Measurements from ENCODE around the gene CRYGS.

Gene CRYGS

DNA sequence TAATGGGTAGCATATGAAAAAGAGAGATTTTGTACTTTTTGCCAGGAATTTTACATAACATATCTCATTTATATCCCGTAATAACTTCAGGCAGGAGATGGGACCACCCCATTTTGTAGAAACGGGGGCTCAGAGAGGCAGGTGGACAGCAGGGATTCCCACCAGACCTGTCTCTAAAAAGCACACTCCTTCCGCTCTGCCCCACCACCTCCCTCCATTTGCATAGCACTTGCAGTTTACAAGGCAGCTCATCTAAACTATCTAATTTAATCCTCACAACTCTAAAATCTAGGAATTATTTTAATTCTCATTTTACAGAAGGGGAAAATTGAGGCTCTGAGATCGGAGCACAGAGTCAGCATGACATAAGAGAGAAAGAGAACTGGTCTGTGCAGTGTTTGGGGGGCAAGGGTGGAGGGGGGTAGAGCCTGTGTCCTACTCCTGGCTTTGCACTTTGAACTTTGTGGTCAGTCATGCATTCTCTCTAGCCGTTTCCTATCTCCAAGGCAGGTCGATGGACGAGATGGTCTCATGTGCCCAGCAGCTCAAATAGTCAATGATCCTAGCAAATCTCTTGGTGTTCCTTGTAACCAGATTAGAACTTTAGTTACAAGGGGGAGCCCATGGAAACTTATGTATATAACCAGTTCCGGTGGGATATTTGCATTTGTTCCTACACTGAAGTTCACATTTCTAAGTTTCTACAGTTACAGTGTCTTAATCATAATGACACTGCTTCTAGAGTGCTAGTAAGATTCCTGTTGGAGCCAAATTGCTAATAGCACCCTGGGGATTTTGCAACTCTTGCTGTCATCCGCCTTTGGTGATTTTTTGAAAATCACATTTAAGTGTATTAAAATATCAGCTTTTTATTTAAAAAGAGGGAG is 18.6 kb downstream of the CRYGS start:
- no peak for FAIRE-seq
- no peak for DNase-seq (ENCODE audit: insufficient read length, low spot score)
- TF ChIP-seq, protein P1, sequence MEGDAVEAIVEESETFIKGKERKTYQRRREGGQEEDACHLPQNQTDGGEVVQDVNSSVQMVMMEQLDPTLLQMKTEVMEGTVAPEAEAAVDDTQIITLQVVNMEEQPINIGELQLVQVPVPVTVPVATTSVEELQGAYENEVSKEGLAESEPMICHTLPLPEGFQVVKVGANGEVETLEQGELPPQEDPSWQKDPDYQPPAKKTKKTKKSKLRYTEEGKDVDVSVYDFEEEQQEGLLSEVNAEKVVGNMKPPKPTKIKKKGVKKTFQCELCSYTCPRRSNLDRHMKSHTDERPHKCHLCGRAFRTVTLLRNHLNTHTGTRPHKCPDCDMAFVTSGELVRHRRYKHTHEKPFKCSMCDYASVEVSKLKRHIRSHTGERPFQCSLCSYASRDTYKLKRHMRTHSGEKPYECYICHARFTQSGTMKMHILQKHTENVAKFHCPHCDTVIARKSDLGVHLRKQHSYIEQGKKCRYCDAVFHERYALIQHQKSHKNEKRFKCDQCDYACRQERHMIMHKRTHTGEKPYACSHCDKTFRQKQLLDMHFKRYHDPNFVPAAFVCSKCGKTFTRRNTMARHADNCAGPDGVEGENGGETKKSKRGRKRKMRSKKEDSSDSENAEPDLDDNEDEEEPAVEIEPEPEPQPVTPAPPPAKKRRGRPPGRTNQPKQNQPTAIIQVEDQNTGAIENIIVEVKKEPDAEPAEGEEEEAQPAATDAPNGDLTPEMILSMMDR (IDR thresholded peaks at IDR 0.05; ENCODE audit: insufficient read depth, missing control alignments) = no peak

DNA sequence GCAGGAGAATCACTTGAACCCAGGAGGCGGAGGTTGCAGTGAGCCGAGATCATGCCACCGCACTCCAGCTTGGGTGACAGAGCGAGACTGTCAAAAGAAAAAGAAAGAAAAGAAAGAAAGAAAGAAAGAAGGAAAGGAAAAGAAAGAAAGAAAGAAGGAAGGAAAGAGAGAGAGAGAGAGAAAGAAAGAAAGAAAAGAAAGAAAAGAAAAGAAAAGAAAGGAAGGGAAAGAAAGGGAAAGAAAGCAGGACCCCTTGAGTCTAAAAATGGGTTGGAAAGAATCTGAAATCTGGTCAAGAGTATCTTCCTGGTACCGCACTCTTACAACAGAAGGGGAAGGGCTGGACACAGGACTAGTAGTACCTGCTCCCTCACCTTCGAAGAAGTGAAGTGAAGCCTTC is 19.6 kb downstream of the CRYGS start:
- no peak for DNase-seq (ENCODE audit: insufficient read length, low spot score)
- no peak for FAIRE-seq

DNA sequence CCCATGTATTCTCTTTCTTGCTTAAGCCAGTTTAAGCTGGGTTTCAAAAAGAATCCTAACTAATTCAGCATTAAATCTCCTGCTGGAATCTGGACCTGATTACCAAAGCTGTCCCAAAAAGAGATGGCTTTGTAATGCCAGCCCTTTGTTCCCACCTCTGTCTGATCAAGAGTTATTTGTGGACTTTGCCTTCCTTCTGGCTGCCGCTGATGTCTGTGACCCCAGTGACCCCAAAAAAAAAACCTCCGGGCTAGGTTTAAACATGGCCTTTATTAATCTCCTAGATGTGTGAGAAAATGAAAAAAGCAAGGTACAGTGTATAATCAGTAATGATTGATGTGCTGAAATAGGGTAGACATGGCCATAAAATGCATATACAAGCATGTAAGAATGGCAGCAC is 20.7 kb downstream of the CRYGS start:
- TF ChIP-seq, protein P1 (IDR thresholded peaks at IDR 0.05; ENCODE audit: insufficient read depth, missing control alignments) = no peak
- FAIRE-seq (no peak), DNase-seq (ENCODE audit: insufficient read length, low spot score) (no peak)

More for the DNA sequence above, 19.6 kb downstream of the CRYGS start:
- TF ChIP-seq, protein P1 (IDR thresholded peaks at IDR 0.05; ENCODE audit: insufficient read depth, missing control alignments) = no peak

DNA sequence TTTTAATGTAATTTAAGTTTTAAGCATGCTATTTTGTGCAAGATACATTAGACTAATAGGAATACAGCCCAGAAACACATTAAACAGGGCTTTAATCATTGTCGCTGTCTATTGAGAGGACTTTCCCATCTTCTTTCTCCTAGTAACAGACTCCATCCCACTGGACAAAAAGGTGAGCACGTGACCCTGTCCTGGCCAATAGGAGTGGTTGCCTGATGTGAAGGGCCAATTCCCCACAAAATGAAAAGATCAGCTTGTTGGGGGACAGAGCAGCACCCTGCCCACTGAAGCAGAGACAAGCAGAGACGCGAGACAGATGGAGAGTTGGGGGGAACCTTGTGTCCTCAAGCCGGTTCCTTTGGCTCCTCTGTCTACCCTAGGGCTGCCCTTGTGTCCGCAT is 21.2 kb downstream of the CRYGS start:
- DNase-seq (ENCODE audit: insufficient read length, low spot score) = no peak
- FAIRE-seq = no peak
- TF ChIP-seq, protein P1 (IDR thresholded peaks at IDR 0.05; ENCODE audit: insufficient read depth, missing control alignments) = no peak

DNA sequence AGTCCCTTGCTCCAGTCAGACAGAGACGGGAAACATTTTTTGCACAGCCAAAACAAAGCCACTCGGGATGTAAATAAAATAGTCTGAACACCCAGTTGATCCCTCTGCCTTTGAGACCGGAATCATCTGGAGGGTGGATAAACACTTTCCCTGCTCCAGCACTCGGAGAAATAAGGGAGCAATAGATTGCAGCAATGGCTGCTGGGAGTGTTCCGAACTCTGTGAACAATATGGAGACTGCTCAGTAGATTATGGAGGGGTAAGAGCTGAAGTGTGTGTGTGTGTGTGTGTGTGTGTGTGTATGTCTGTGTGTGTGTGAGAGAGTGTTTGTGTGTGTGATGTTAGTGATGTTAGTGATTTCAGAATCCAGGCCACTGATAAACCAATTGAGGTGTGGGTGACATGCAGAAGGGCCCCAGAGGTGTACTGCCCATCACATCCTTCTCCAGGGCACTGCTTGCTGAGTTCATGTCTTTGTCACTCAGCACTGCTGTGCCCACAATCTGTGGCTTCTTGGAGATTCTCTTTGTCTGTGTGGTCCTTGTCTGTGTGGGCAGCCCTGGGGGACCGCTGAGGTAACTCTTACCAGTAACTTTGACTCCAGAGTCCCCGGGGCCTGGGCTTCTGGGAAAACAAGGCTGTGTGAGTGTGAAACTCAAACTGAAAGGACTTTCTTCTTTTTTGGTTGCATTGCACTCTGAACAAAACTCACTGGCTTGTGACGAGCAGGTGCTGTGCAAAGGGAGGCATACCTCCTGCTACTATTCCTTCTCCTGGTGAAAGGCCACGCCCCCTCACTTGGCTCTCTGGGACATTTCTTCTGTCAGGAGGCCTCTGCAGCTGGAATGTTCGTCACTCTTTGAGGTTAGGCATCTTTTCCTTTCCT is 23.0 kb downstream of the CRYGS start:
- no peak for FAIRE-seq
- DNase-seq (ENCODE audit: insufficient read length, low spot score) = no peak
- TF ChIP-seq, protein P1 (IDR thresholded peaks at IDR 0.05; ENCODE audit: insufficient read depth, missing control alignments) = no peak

DNA sequence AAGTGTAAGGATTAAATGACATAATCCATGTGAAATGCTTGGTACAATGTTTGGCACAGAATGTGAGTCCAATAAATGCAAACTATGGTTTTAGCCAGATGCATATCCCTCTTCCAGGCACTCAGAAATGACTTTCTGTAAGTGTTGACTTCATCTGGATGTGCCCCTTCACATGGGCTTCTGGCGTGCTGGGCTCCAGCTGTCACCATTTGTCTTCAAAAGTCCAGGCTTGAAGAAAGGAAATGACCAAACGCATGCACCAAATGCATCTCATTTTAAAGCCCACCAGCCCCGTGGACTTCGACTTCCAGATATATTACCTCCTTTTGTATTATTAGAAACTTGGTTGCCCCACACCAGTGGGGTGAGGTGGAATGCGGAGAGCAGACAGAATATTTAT is 23.7 kb downstream of the CRYGS start:
- FAIRE-seq = no peak
- DNase-seq (ENCODE audit: insufficient read length, low spot score) = no peak
- TF ChIP-seq, protein P1 (IDR thresholded peaks at IDR 0.05; ENCODE audit: insufficient read depth, missing control alignments) = no peak
